MM.1S (cell line): ENCODE measurements around the gene ZNF474.

Source experiments
- DNase-seq: peaks from one replicate; pipeline ENCODE4 v3.0.0-alpha.2; 2015
- H2AFZ ChIP-seq: fragments of 300-600 bp; sonication (generic); 2 replicates; pipeline ENCODE4 v1.6.0; 2016; ENCODE audit warnings: antibody characterized with exemption, low read length
- H3F3A ChIP-seq: fragments of 300-600 bp; sonication (generic); 2 replicates; pipeline ENCODE4 v1.6.1; 2016; ENCODE audit warnings: mild to moderate bottlenecking, antibody characterized with exemption, low read length, moderate library complexity, mixed read lengths; ENCODE audit not compliant: insufficient read depth
- H3K27ac ChIP-seq: fragments of 300-600 bp; sonication (generic); 2 replicates; pipeline ENCODE4 v1.5.1; 2016; ENCODE audit warnings: mild to moderate bottlenecking, low read length
- H3K27me3 ChIP-seq: fragments of 300-600 bp; sonication (generic); replicated peaks from 2 replicates; pipeline ENCODE4 v1.6.0; 2016; ENCODE audit warnings: low read length; ENCODE audit not compliant: insufficient read depth
- H3K36me3 ChIP-seq: fragments of 300-600 bp; sonication (generic); replicated peaks from 2 replicates; pipeline ENCODE4 v1.6.1; 2016; ENCODE audit warnings: mild to moderate bottlenecking, low read length, mixed read lengths; ENCODE audit not compliant: insufficient read depth
- H3K4me1 ChIP-seq: fragments of 300-600 bp; sonication (generic); 2 replicates; pipeline ENCODE4 v1.6.1; 2016; ENCODE audit warnings: low read length, mixed read lengths
- H3K4me2 ChIP-seq: fragments of 300-600 bp; sonication (generic); 2 replicates; pipeline ENCODE4 v1.6.0; 2016; ENCODE audit warnings: low read depth, low read length
- H3K4me3 ChIP-seq: fragments of 300-600 bp; sonication (generic); 2 replicates; pipeline ENCODE4 v1.5.1; 2016; ENCODE audit warnings: low read length, mixed read lengths
- H3K79me2 ChIP-seq: fragments of 300-600 bp; sonication (generic); 2 replicates; pipeline ENCODE4 v1.6.1; 2016; ENCODE audit warnings: mixed run types, low read length, mixed read lengths
- H3K9ac ChIP-seq: fragments of 300-600 bp; sonication (generic); 2 replicates; pipeline ENCODE4 v1.6.1; 2016; ENCODE audit warnings: low read length, mixed read lengths
- H3K9me2 ChIP-seq: fragments of 300-600 bp; sonication (generic); replicated peaks from 2 replicates; pipeline ENCODE4 v1.6.1; 2016; ENCODE audit warnings: mild to moderate bottlenecking, low read length, mixed read lengths; ENCODE audit not compliant: insufficient read depth
- H3K9me3 ChIP-seq: fragments of 300-600 bp; sonication (generic); replicated peaks from 2 replicates; pipeline ENCODE4 v1.6.1; 2016; ENCODE audit warnings: mild to moderate bottlenecking, low read length, mixed read lengths; ENCODE audit not compliant: insufficient read depth
- H4K20me1 ChIP-seq: fragments of 300-600 bp; sonication (generic); 2 replicates; pipeline ENCODE4 v1.6.1; 2016; ENCODE audit warnings: mild to moderate bottlenecking, low read length, moderate library complexity, mixed read lengths; ENCODE audit not compliant: insufficient read depth
- CTCF ChIP-seq: fragments of 300-600 bp; sonication (generic); IDR thresholded peaks from 2 replicates; pipeline ENCODE4 v1.5.1; 2016; ENCODE audit warnings: antibody characterized with exemption, low read length, mixed read lengths
- EZH2 ChIP-seq: fragments of 300-600 bp; sonication (generic); optimal IDR thresholded peaks from 2 replicates; pipeline ENCODE3; 2017; ENCODE audit warnings: low read depth, mild to moderate bottlenecking, antibody characterized with exemption, low read length, mixed read lengths
- EZH2phosphoT487 ChIP-seq: fragments of 300-600 bp; sonication (generic); IDR thresholded peaks from 2 replicates; pipeline ENCODE4 v1.6.1; 2018; ENCODE audit warnings: antibody characterized with exemption, low read length

ZNF474 gene

GRCh38 chr5:122126177-122126755 lies 3.1 kb upstream of the ZNF474 start:
- Histone ChIP-seq H3F3A (no peaks in the 10 kb centered on the region), H3K4me3 (no peak overlapping the region), H3K9ac (no peak overlapping the region), H3K27ac (no peak overlapping the region), H3K9me3 (no peaks in the 10 kb centered on the region), H3K4me2 (no peak overlapping the region), H3K36me3 (no peaks in the 10 kb centered on the region), H3K27me3 (no peaks in the 10 kb centered on the region), H4K20me1 (no peaks in the 10 kb centered on the region), H3K9me2 (no peaks in the 10 kb centered on the region), H2AFZ (no peak overlapping the region), H3K79me2 (no peaks in the 10 kb centered on the region), H3K4me1 (no peaks in the 10 kb centered on the region)
- DNase-seq = no peak
- TF ChIP-seq EZH2 (no peak), CTCF (no peak), EZH2phosphoT487 (no peak)

GRCh38 chr5:122126756-122127321 lies 2.5 kb upstream of the ZNF474 start:
- H3K27ac ChIP-seq = no peak overlapping the region
- no peaks in the 10 kb centered on the region for H3K79me2 ChIP-seq
- TF ChIP-seq EZH2 = no peak
- H3K9ac ChIP-seq = no peak overlapping the region
- no peaks in the 10 kb centered on the region for H3K36me3 ChIP-seq
- no peaks in the 10 kb centered on the region for H3K9me3 ChIP-seq
- no peak overlapping the region for H3K4me2 ChIP-seq
- no peak overlapping the region for H3K4me3 ChIP-seq
- H3K9me2 ChIP-seq = no peaks in the 10 kb centered on the region
- no peak for DNase-seq
- H2AFZ ChIP-seq = no peak overlapping the region
- no peaks in the 10 kb centered on the region for H3K4me1 ChIP-seq
- no peaks in the 10 kb centered on the region for H3F3A ChIP-seq
- no peaks in the 10 kb centered on the region for H4K20me1 ChIP-seq
- H3K27me3 ChIP-seq = no peaks in the 10 kb centered on the region

GRCh38 chr5:122130152-122130551 lies 806 bp downstream of the ZNF474 start:
- no peak for TF ChIP-seq EZH2
- no peaks in the 10 kb centered on the region for H3K9me2 ChIP-seq
- no peaks in the 10 kb centered on the region for H3K4me1 ChIP-seq
- H3K79me2 ChIP-seq = no peaks in the 10 kb centered on the region
- H3K9me3 ChIP-seq = no peaks in the 10 kb centered on the region
- no peak overlapping the region for H3K27ac ChIP-seq
- no peaks in the 10 kb centered on the region for H3F3A ChIP-seq
- H3K4me3 ChIP-seq = no peak overlapping the region
- H3K9ac ChIP-seq = no peak overlapping the region
- no peaks in the 10 kb centered on the region for H4K20me1 ChIP-seq
- no peaks in the 10 kb centered on the region for H3K36me3 ChIP-seq
- no peak overlapping the region for H2AFZ ChIP-seq
- H3K27me3 ChIP-seq = no peaks in the 10 kb centered on the region
- DNase-seq = no peak
- H3K4me2 ChIP-seq = no peak overlapping the region

GRCh38 chr5:122137702-122138101 lies 8.4 kb downstream of the ZNF474 start:
- Histone ChIP-seq H3K79me2 (no peaks in the 10 kb centered on the region), H3K4me3 (no peak overlapping the region), H3K4me2 (peak overlapping the region; percentile 69), H3K4me1 (peaks cover 18% of the 10 kb centered on the region), H2AFZ (peak overlapping the region; percentile 61), H3K36me3 (no peaks in the 10 kb centered on the region), H4K20me1 (no peaks in the 10 kb centered on the region), H3K27ac (peak overlapping the region; percentile 44; the same call in 1 of the 2 replicates), H3K9me2 (no peaks in the 10 kb centered on the region), H3K9me3 (no peaks in the 10 kb centered on the region), H3K9ac (no peak overlapping the region; the same call in 1 of the 2 replicates), H3F3A (peaks cover 10% of the 10 kb centered on the region), H3K27me3 (no peaks in the 10 kb centered on the region)
- no peak for TF ChIP-seq CTCF
- TF ChIP-seq EZH2 = no peak
- TF ChIP-seq EZH2phosphoT487 = no peak
- peak; percentile 87 for DNase-seq
